Gastrocnemius medialis (tissue), 4 donors: ENCODE measurements around the gene NDRG3. TPM values are rescaled to one million over a fixed set of nuclear protein-coding genes. Genes with fewer than 3 reads are reported as not detected.

Source experiments
- ATAC-seq, 2 donors: fragments of 150-250 bp; one replicate each; pipeline ENCODE4 v1.9.1; 2016
- DNase-seq, 2 donors: peaks; one replicate each; pipeline ENCODE4 v3.0.0-alpha.2; 2019
- H3K27ac ChIP-seq, 4 donors: fragments of 200-600 bp; sonication (generic); 1 replicate in 1 of 4; 2 replicates in 3 of 4; pipeline ENCODE4 v1.5.1; 2016 to 2018; ENCODE audit warnings: mild to moderate bottlenecking in 2 of 4, moderate library complexity in 1 of 4
- H3K27me3 ChIP-seq, 3 donors: fragments of 200-600 bp; sonication (generic) in 2 of 3; 1 replicate in 1 of 3; 2 replicates in 2 of 3; pipeline versions ENCODE4 v1.5.1 to v1.6.0; 2016 to 2019; ENCODE audit warnings: mild to moderate bottlenecking in 1 of 3, moderate library complexity in 1 of 3
- H3K36me3 ChIP-seq, 2 donors: fragments of 200-600 bp; sonication (generic) in 1 of 2; one replicate each; pipeline ENCODE4 v1.5.1; 2017 to 2018
- H3K4me1 ChIP-seq, 2 donors: fragments of 200-600 bp; sonication (generic) in 1 of 2; one replicate each; pipeline ENCODE4 v1.5.1; 2016 to 2017; ENCODE audit warnings: mild to moderate bottlenecking in 2 of 2
- H3K4me3 ChIP-seq, 4 donors: fragments of 200-600 bp; sonication (generic) in 3 of 4; 1 replicate in 1 of 4; 2 replicates in 3 of 4; pipeline ENCODE4 v1.5.1; 2016 to 2019; ENCODE audit warnings: mild to moderate bottlenecking in 2 of 4
- H3K9me3 ChIP-seq, 3 donors: fragments of 200-600 bp; sonication (generic) in 2 of 3; 1 replicate in 1 of 3; 2 replicates in 2 of 3; pipeline ENCODE4 v1.5.1; 2016 to 2019
- POLR2A ChIP-seq, 2 donors: fragments of 450-650 bp; IDR thresholded peaks; one replicate each; pipeline ENCODE4 v1.6.1; 2017; ENCODE audit warnings: antibody characterized with exemption in 2 of 2, mild to moderate bottlenecking in 2 of 2, moderate library complexity in 2 of 2
- in situ Hi-C, 4 donors: fragments of 200-750 bp; cut with MboI; loops; one replicate each; pipeline versions ENCODE4 v1.15.0 to v1.8.0; 2017; ENCODE audit warnings: low sequenced_read_pairs in 4 of 4
- intact Hi-C: fragments of 100-400 bp; cut with DNase I; formaldehyde crosslinking; loops from one replicate; pipeline ENCODE4 v1.15.1; 2023; ENCODE audit warnings: low total_unique reads
- total RNA-seq, 4 donors: library from RNA; depleted of rRNA; stranded (reverse); fragments of >200 nt; gene quantifications; one replicate each; pipeline versions ENCODE4 v1.1.0 to v1.2.3, GENCODE V29; 2016
- TF ChIP-seq, protein P1 (sequence below), 5 experiments: fragments of 450-650 bp in 3 of 5; fragments of 200-600 bp in 2 of 5; sonication (generic) in 2 of 5; IDR thresholded peaks in 4 of 5; conservative IDR thresholded peaks in 1 of 5; 1 replicate in 4 of 5; 2 replicates in 1 of 5; pipeline ENCODE4 v1.5.1; 2016 to 2019; ENCODE audit warnings: antibody characterized with exemption in 5 of 5, mild to moderate bottlenecking in 3 of 5, moderate library complexity in 3 of 5

NDRG3 gene
- total RNA-seq, 4 donors from 2014 or later, result 6.7 to 24.9 (median 13.2) TPM

DNA sequence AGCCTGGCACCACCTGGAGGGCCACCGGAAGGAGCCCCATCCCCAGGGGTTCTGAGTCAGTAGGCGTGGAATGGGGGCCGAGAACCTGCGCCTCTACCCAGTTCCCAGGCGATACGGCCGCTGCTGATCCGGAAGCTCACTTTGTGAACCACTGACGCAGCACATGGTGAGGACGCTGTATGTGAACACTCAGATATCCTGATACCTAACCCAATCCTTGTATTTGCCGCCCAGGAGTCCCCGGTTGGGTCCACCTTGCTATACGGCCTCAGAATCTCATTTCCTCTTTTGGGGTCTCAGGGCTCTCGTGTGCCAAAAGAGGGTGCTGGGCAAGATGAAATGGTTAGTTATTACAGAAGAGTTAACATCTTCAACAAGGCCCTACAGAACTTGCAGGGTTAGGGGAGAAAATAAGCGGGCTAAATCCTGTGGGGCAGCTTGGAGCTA lies 140.9 kb downstream of the NDRG3 start:
- DNase-seq (peak in 1 of 2 donors; percentile 31), ATAC-seq (peak; percentile 0 to 9)
- H3K27me3 ChIP-seq, result no peaks in the 10 kb centered on the region
- H3K4me1 ChIP-seq, result peaks cover 21 to 25% of the 10 kb centered on the region in 2 donors
- intact Hi-C loops (loop anchor here (1.0 to 5.0 kb wide), 6 partner anchors 30 to 402 kb away; partner anchors contain the start of gene NDRG3), in situ Hi-C loops (loop anchor here in 3 of 4 donors (10.0 to 25.0 kb wide), 4 partner anchors 50 to 393 kb away; no protein-coding TSS in a partner anchor)
- H3K36me3 ChIP-seq, result peaks cover 0 to 24% of the 10 kb centered on the region in 2 donors
- no peaks in the 10 kb centered on the region for H3K9me3 ChIP-seq
- peak overlapping the region; percentile 79 to 98 (median 88) for H3K27ac ChIP-seq
- H3K4me3 ChIP-seq, result peak overlapping the region; percentile 48 to 97 (median 80)
- TF ChIP-seq POLR2A (IDR thresholded peaks at IDR 0.05), result no peak
- TF ChIP-seq, protein P1, sequence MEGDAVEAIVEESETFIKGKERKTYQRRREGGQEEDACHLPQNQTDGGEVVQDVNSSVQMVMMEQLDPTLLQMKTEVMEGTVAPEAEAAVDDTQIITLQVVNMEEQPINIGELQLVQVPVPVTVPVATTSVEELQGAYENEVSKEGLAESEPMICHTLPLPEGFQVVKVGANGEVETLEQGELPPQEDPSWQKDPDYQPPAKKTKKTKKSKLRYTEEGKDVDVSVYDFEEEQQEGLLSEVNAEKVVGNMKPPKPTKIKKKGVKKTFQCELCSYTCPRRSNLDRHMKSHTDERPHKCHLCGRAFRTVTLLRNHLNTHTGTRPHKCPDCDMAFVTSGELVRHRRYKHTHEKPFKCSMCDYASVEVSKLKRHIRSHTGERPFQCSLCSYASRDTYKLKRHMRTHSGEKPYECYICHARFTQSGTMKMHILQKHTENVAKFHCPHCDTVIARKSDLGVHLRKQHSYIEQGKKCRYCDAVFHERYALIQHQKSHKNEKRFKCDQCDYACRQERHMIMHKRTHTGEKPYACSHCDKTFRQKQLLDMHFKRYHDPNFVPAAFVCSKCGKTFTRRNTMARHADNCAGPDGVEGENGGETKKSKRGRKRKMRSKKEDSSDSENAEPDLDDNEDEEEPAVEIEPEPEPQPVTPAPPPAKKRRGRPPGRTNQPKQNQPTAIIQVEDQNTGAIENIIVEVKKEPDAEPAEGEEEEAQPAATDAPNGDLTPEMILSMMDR (IDR thresholded peaks at IDR 0.05 in 4 of 5, conservative IDR thresholded peaks at IDR 0.05 in 1 of 5), result no peak

Other genes starting within 250 kb of the NDRG3 start
- gene MYL9, start 204.6 kb downstream of the NDRG3 start, total RNA-seq, result 10 to 100 TPM in 3 of 4 donors, 1 to 10 TPM in 1; 7.3 to 59.4 (median 20.8) TPM
- 1 to 10 TPM; 1.4 to 3.9 (median 1.4) TPM for gene TGIF2, start 172.5 kb downstream of the NDRG3 start, total RNA-seq
- gene RAB5IF, start 140.3 kb downstream of the NDRG3 start, total RNA-seq, result 100 to 1,000 TPM; 215 to 768 (median 545) TPM
- not detected for gene SLA2, start 99.9 kb downstream of the NDRG3 start, total RNA-seq
- 1 to 10 TPM; 3.2 to 6.3 (median 5.2) TPM for gene DSN1, start 27.7 kb upstream of the NDRG3 start, total RNA-seq
- gene TLDC2, start 130.0 kb upstream of the NDRG3 start, total RNA-seq, result not detected
- gene SAMHD1, start 205.6 kb upstream of the NDRG3 start, total RNA-seq, result 10 to 100 TPM; 37.5 to 84.1 (median 69.4) TPM